Peyer's patch (tissue), 4 donors: ENCODE measurements around the gene KAT2B.

Source experiments
- CTCF ChIP-seq, 6 experiments: fragments of 450-650 bp in 4 of 6; fragments of 200-600 bp in 2 of 6; sonication (generic) in 1 of 6; IDR thresholded peaks; one replicate each; pipeline ENCODE4 v1.5.1; 2017 to 2019; ENCODE audit warnings: antibody characterized with exemption in 6 of 6, mild to moderate bottlenecking in 3 of 6, moderate library complexity in 1 of 6
- POLR2A ChIP-seq, 2 donors: fragments of 450-650 bp; IDR thresholded peaks; one replicate each; pipeline ENCODE4 v1.5.1; 2017; ENCODE audit warnings: antibody characterized with exemption in 2 of 2, mild to moderate bottlenecking in 2 of 2, moderate library complexity in 2 of 2

- TF ChIP-seq CTCF (IDR thresholded peaks at IDR 0.05), result no peak
- no peak for TF ChIP-seq POLR2A (IDR thresholded peaks at IDR 0.05)
Observed at GRCh38 chr3:20148466-20148865, 108.2 kb downstream of the KAT2B start.
